Endothelial cell of umbilical vein (primary cell): Measurements from ENCODE around the gene ZNF462. TPM values are rescaled to one million over a fixed set of nuclear protein-coding genes. Genes with fewer than 3 reads are reported as not detected.

Experiments used
- BruUV-seq: library from RNA; stranded (reverse); fragments of 400-500 nt; replicated peaks from 2 replicates; lab custom pipeline; 2021; lab: Mats Ljungman, UMichigan
- CTCF ChIA-PET: fragments of 300-600, 350-600 bp; sonication (Branson Sonifier 250); formaldehyde crosslinking; loops from one replicate; lab custom pipeline; 2021; ENCODE audit warnings: antibody characterized with exemption, inconsistent platforms; lab: Charles Lee
- POLR2A ChIA-PET: fragments of 300-600, 350-600 bp; sonication (Branson Sonifier 250); formaldehyde crosslinking; loops from one replicate; lab custom pipeline; 2021; ENCODE audit warnings: antibody characterized with exemption, inconsistent platforms; lab: Charles Lee
- DNase-seq: peaks from one replicate; pipeline ENCODE4 v3.0.0-alpha.2; 2011; ENCODE audit warnings: low read depth, low spot score
- FAIRE-seq: peaks from 2 replicates; lab custom pipeline; 2011; peaks lifted over from hg19 to GRCh38; lab: Jason Lieb, UNC
- H2AFZ ChIP-seq: 2 replicates; pipeline ENCODE4 v1.6.0; 2012; ENCODE audit warnings: low read depth, low read length, control low read depth, inconsistent platforms
- H3K27ac ChIP-seq: 2 replicates; pipeline ENCODE4 v1.5.1; 2011; ENCODE audit warnings: low read depth, mild to moderate bottlenecking, control low read depth, low read length, moderate library complexity; ENCODE audit not compliant: insufficient read depth
- H3K27me3 ChIP-seq, 2 experiments: 2 replicates each; pipeline versions ENCODE4 v1.6.0 to v1.6.1; 2011; ENCODE audit warnings: low read length in 2 of 2, mixed read lengths in 1 of 2; ENCODE audit not compliant: control insufficient read depth in 2 of 2, insufficient read depth in 2 of 2
- H3K36me3 ChIP-seq, 2 experiments: 2 replicates in 1 of 2; 3 replicates in 1 of 2; pipeline ENCODE4 v1.5.1; 2011; ENCODE audit warnings: low read length in 2 of 2, mild to moderate bottlenecking in 1 of 2, moderate library complexity in 1 of 2; ENCODE audit not compliant: control insufficient read depth in 2 of 2, insufficient read depth in 2 of 2; ENCODE audit errors: extremely low read depth in 1 of 2
- H3K4me1 ChIP-seq: 3 replicates; pipeline ENCODE4 v1.5.1; 2011; ENCODE audit warnings: mild to moderate bottlenecking, low read length; ENCODE audit not compliant: control insufficient read depth, insufficient read depth; ENCODE audit errors: extremely low read depth
- H3K4me2 ChIP-seq: 2 replicates; pipeline ENCODE4 v1.6.1; 2011; ENCODE audit warnings: low read length, control low read depth, mixed read lengths; ENCODE audit not compliant: insufficient read depth
- H3K4me3 ChIP-seq, 3 experiments: fragments of 200-600 bp in 1 of 3; sonication (generic), shearing (Covaris generic) in 1 of 3; replicated peaks in 1 of 3; 2 replicates each; pipeline ENCODE4 v1.5.1; 2011 to 2016; ENCODE audit warnings: control low read depth in 3 of 3, low read length in 3 of 3, mild to moderate bottlenecking in 2 of 3, inconsistent platforms in 1 of 3, low read depth in 1 of 3, moderate library complexity in 1 of 3; ENCODE audit not compliant: insufficient read depth in 1 of 3
- H3K79me2 ChIP-seq: 2 replicates; pipeline ENCODE4 v1.6.0; 2012; ENCODE audit warnings: low read length, inconsistent platforms; ENCODE audit not compliant: control insufficient read depth, insufficient read depth
- H3K9ac ChIP-seq: replicated peaks from 2 replicates; pipeline ENCODE3; 2011; ENCODE audit warnings: low read length, control low read depth; ENCODE audit not compliant: insufficient read depth; ENCODE audit errors: extremely low read depth
- H3K9me1 ChIP-seq: replicated peaks from 3 replicates; pipeline ENCODE4 v1.6.0; 2011; ENCODE audit warnings: mild to moderate bottlenecking, low read length; ENCODE audit not compliant: control insufficient read depth, insufficient read depth; ENCODE audit errors: extremely low read depth
- H3K9me3 ChIP-seq: replicated peaks from 2 replicates; pipeline ENCODE4 v1.5.1; 2012; ENCODE audit warnings: low read length, inconsistent platforms; ENCODE audit not compliant: control insufficient read depth, insufficient read depth
- H4K20me1 ChIP-seq: replicated peaks from 2 replicates; pipeline ENCODE3; 2011; ENCODE audit warnings: mild to moderate bottlenecking, low read length; ENCODE audit not compliant: control insufficient read depth, insufficient read depth; ENCODE audit errors: extremely low read depth
- CTCF ChIP-seq, 2 donors: IDR thresholded peaks; 1 replicate in 1 of 2; 2 replicates in 1 of 2; pipeline ENCODE4 v1.5.1; 2011; ENCODE audit warnings: low read length in 2 of 2, mild to moderate bottlenecking in 2 of 2, moderate library complexity in 2 of 2, control low read depth in 1 of 2, inconsistent platforms in 1 of 2, low read depth in 1 of 2; ENCODE audit not compliant: insufficient read depth in 1 of 2; ENCODE audit errors: extremely low read depth in 1 of 2
- EZH2 ChIP-seq: IDR thresholded peaks from 2 replicates; pipeline ENCODE4 v1.6.1; 2012; ENCODE audit warnings: borderline replicate concordance, low read depth, mild to moderate bottlenecking, moderate library complexity, low read length, inconsistent platforms; ENCODE audit not compliant: severe bottlenecking
- FOS ChIP-seq: IDR thresholded peaks from 2 replicates; pipeline ENCODE4 v1.6.1; 2011; ENCODE audit warnings: mild to moderate bottlenecking, low read length, moderate library complexity, borderline replicate concordance; ENCODE audit not compliant: insufficient read depth
- GATA2 ChIP-seq: IDR thresholded peaks from 2 replicates; pipeline ENCODE4 v1.7.0; 2011; ENCODE audit warnings: low read depth, mild to moderate bottlenecking, moderate library complexity, mixed read lengths, low read length; ENCODE audit not compliant: insufficient read length, insufficient read depth
- JUN ChIP-seq: IDR thresholded peaks from 2 replicates; pipeline ENCODE4 v1.6.1; 2011; ENCODE audit warnings: borderline replicate concordance, low read depth; ENCODE audit not compliant: insufficient read length, insufficient read depth
- MAX ChIP-seq: IDR thresholded peaks from 2 replicates; pipeline ENCODE4 v1.6.1; 2011; ENCODE audit not compliant: insufficient read depth, insufficient read length
- MYC ChIP-seq: IDR thresholded peaks from one replicate; pipeline ENCODE4 v1.6.1; 2011; ENCODE audit warnings: mild to moderate bottlenecking, low read depth, low read length
- POLR2A ChIP-seq: IDR thresholded peaks from 2 replicates; pipeline ENCODE4 v1.6.1; 2012; ENCODE audit warnings: low read depth, mild to moderate bottlenecking, control low read depth, low read length
- POLR2AphosphoS5 ChIP-seq: IDR thresholded peaks from 2 replicates; pipeline ENCODE4 v1.6.1; 2012; ENCODE audit warnings: low read depth, mild to moderate bottlenecking, control low read depth, low read length, moderate library complexity; ENCODE audit not compliant: insufficient read depth
- dilution Hi-C: fragments of 300-500 bp; cut with MboI; formaldehyde crosslinking; loops from one replicate; pipeline ENCODE4 v1.15.0; 2019; ENCODE audit warnings: low sequenced_read_pairs; ENCODE audit not compliant: extremely low pct_ligation_motif_present
- intact Hi-C: fragments of 100-400 bp; cut with micrococcal nuclease; formaldehyde crosslinking; loops from one replicate; pipeline ENCODE4 v1.10.0; 2022
- polyA plus RNA-seq, 4 experiments: library from polyadenylated mRNA; depleted of rRNA in 3 of 4; stranded (reverse) in 3 of 4; unstranded in 1 of 4; fragments of >200 nt; gene quantifications; 2 replicates each; pipeline versions ENCODE4 v1.2.1 to v1.2.3, GENCODE V29; 2011 to 2012; ENCODE audit warnings: missing spikeins in 1 of 4
- total RNA-seq: library from RNA; stranded (reverse); gene quantifications from 2 replicates; pipeline ENCODE4 v1.2.3, GENCODE V29; 2021

ZNF462 gene
- total and polyA plus RNA-seq, 2 donors (not counting 3 experiments of a cell fraction or from before 2014, with no cell fraction given): 6.2 to 24.7 TPM

- TF ChIP-seq CTCF (IDR thresholded peaks at IDR 0.05; ENCODE audit: extremely low read depth in 1 of 2, insufficient read depth in 1 of 2, low read depth in 1 of 2, low read length in 2 of 2) (no peak), GATA2 (no peak), POLR2AphosphoS5 (no peak), EZH2 (no peak), POLR2A (no peak), JUN (no peak), MYC (no peak), FOS (no peak), MAX (no peak)
- FAIRE-seq (no peak), DNase-seq (no peak)
- Histone ChIP-seq H3K27ac (no peak overlapping the region), H4K20me1 (no peaks in the 10 kb centered on the region), H3K36me3 (peaks cover 0 to 7% of the 10 kb centered on the region in 2 experiments), H3K79me2 (no peaks in the 10 kb centered on the region), H3K9ac (no peak overlapping the region), H3K9me3 (no peaks in the 10 kb centered on the region), H3K4me3 (no peak overlapping the region), H3K4me2 (no peak overlapping the region), H3K9me1 (no peaks in the 10 kb centered on the region), H3K27me3 (no peaks in the 10 kb centered on the region), H2AFZ (no peak overlapping the region), H3K4me1 (no peaks in the 10 kb centered on the region)
- POLR2A ChIA-PET: no interaction called here
- CTCF ChIA-PET: no interaction called here
- intact Hi-C loops: no loop called here
- dilution Hi-C loops: no loop called here
- no TSS peak for BruUV-seq
Measured at GRCh38 chr9:107008011-107008410, 145.0 kb downstream of the ZNF462 start.
